Chondrocyte (in vitro differentiated cells): ENCODE results near the gene KANTR. TPM values are rescaled to one million over a fixed set of nuclear protein-coding genes. Genes with fewer than 3 reads are reported as not detected.

Experiments used
- DNase-seq: peaks from one replicate; pipeline ENCODE4 v3.0.0; 2021; ENCODE audit warnings: mixed read lengths, low spot score
- H3K27ac Mint-ChIP-seq: one replicate; pipeline ENCODE4 v1.8.0; 2021; ENCODE audit warnings: mild to moderate bottlenecking, moderate library complexity, mixed read lengths; ENCODE audit not compliant: unreplicated experiment
- H3K27me3 Mint-ChIP-seq: 2 replicates; pipeline ENCODE4 v1.8.0; 2021; ENCODE audit warnings: low read depth, mixed read lengths
- H3K36me3 Mint-ChIP-seq: 2 replicates; pipeline ENCODE4 v1.8.0; 2021; ENCODE audit warnings: low read depth, mixed read lengths
- H3K4me1 Mint-ChIP-seq: 2 replicates; pipeline ENCODE4 v1.8.0; 2021; ENCODE audit warnings: low read depth, mild to moderate bottlenecking, mixed read lengths
- H3K4me3 Mint-ChIP-seq: one replicate; pipeline ENCODE4 v1.8.0; 2021; ENCODE audit warnings: mild to moderate bottlenecking, moderate library complexity, mixed read lengths; ENCODE audit not compliant: unreplicated experiment
- H3K9me3 Mint-ChIP-seq: 2 replicates; pipeline ENCODE4 v1.8.0; 2021; ENCODE audit warnings: low read depth, mixed read lengths
- CTCF ChIP-seq: fragments of 200-600 bp; sonication (generic); IDR thresholded peaks from 2 replicates; pipeline ENCODE4 v1.5.0; 2021; ENCODE audit warnings: antibody characterized with exemption, mild to moderate bottlenecking, moderate library complexity
- total RNA-seq: library from RNA; stranded (reverse); gene quantifications from 3 replicates; pipeline ENCODE4 v1.2.1, GENCODE V29; 2021

Gene KANTR
- total RNA-seq, 1 donor from 2014 or later, result 6.6 TPM

GRCh38 chrX:53050841-53051240 lies 43.1 kb upstream of the KANTR start:
- DNase-seq, result no peak
- peaks cover 8% of the 10 kb centered on the region for H3K4me1 Mint-ChIP-seq
- no peaks in the 10 kb centered on the region for H3K36me3 Mint-ChIP-seq
- no peak overlapping the region for H3K4me3 Mint-ChIP-seq
- no peak overlapping the region for H3K27ac Mint-ChIP-seq
- H3K9me3 Mint-ChIP-seq, result no peaks in the 10 kb centered on the region
- no peaks in the 10 kb centered on the region for H3K27me3 Mint-ChIP-seq
- no peak for TF ChIP-seq CTCF

GRCh38 chrX:53055244-53055849 lies 38.6 kb upstream of the KANTR start:
- no peak overlapping the region for H3K27ac Mint-ChIP-seq
- no peaks in the 10 kb centered on the region for H3K36me3 Mint-ChIP-seq
- H3K9me3 Mint-ChIP-seq, result no peaks in the 10 kb centered on the region
- TF ChIP-seq CTCF, result no peak
- H3K4me1 Mint-ChIP-seq, result peaks cover 3% of the 10 kb centered on the region
- H3K27me3 Mint-ChIP-seq, result no peaks in the 10 kb centered on the region
- DNase-seq, result no peak
- H3K4me3 Mint-ChIP-seq, result no peak overlapping the region

- no peak overlapping the region for H3K27ac Mint-ChIP-seq
- H3K27me3 Mint-ChIP-seq, result no peaks in the 10 kb centered on the region
- peaks cover 3% of the 10 kb centered on the region for H3K4me1 Mint-ChIP-seq
- H3K4me3 Mint-ChIP-seq, result no peak overlapping the region
- no peaks in the 10 kb centered on the region for H3K36me3 Mint-ChIP-seq
- TF ChIP-seq CTCF, result no peak
- no peaks in the 10 kb centered on the region for H3K9me3 Mint-ChIP-seq
- DNase-seq, result no peak
These were observed 37.6 kb upstream of the KANTR start for GRCh38 chrX:53056292-53056691.

- DNase-seq, result no peak
- no peaks in the 10 kb centered on the region for H3K9me3 Mint-ChIP-seq
- H3K4me1 Mint-ChIP-seq, result peaks cover 5% of the 10 kb centered on the region
- no peaks in the 10 kb centered on the region for H3K36me3 Mint-ChIP-seq
- no peak for TF ChIP-seq CTCF
- H3K27me3 Mint-ChIP-seq, result no peaks in the 10 kb centered on the region
- no peak overlapping the region for H3K27ac Mint-ChIP-seq
- H3K4me3 Mint-ChIP-seq, result no peak overlapping the region
These were observed 28.8 kb upstream of the KANTR start for GRCh38 chrX:53065104-53065503.

GRCh38 chrX:53071064-53071463 lies 22.9 kb upstream of the KANTR start:
- no peak for DNase-seq
- Mint-ChIP-seq H3K27ac (no peak overlapping the region), H3K36me3 (peaks cover under 1% of the 10 kb centered on the region), H3K4me1 (peaks cover 16% of the 10 kb centered on the region), H3K9me3 (no peaks in the 10 kb centered on the region), H3K4me3 (no peak overlapping the region), H3K27me3 (no peaks in the 10 kb centered on the region)
- TF ChIP-seq CTCF, result no peak
